ENCODE data around the gene AKAP8L.
"Not testable (repeated sequence)": the region's sequence is repeated elsewhere in the genome, so short reads cannot be mapped to it uniquely, and the experiment has no call there.

Gene AKAP8L

DNA sequence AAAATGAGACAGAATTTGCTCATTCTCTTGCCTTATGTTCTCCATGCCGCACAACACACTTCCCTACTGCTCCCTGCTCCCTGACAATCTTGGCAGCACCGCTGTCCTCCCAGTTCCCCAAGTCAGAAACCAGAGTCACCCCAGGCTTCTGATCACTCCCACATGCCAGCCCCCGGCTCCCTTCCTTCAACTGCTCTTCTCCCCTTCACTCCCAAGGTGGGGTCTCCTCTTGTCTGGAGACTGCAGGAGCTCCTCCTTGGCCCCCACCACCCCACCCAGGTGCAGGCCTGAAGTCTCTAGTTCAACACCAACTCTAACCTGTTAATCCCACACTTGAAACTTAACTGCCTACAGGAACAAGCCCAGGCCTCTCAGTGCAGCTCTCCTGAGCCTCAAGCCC lies 22.4 kb downstream of the AKAP8L start:
- no peak for DNase-seq (ENCODE audit: low read depth)
- no peak overlapping the region for H3K4me3 ChIP-seq (ENCODE audit: low read depth, low read length)
- TF ChIP-seq, protein P1, sequence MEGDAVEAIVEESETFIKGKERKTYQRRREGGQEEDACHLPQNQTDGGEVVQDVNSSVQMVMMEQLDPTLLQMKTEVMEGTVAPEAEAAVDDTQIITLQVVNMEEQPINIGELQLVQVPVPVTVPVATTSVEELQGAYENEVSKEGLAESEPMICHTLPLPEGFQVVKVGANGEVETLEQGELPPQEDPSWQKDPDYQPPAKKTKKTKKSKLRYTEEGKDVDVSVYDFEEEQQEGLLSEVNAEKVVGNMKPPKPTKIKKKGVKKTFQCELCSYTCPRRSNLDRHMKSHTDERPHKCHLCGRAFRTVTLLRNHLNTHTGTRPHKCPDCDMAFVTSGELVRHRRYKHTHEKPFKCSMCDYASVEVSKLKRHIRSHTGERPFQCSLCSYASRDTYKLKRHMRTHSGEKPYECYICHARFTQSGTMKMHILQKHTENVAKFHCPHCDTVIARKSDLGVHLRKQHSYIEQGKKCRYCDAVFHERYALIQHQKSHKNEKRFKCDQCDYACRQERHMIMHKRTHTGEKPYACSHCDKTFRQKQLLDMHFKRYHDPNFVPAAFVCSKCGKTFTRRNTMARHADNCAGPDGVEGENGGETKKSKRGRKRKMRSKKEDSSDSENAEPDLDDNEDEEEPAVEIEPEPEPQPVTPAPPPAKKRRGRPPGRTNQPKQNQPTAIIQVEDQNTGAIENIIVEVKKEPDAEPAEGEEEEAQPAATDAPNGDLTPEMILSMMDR (IDR thresholded peaks at IDR 0.05; ENCODE audit: insufficient read depth, low read depth, low read length, missing control alignments), result no peak

DNA sequence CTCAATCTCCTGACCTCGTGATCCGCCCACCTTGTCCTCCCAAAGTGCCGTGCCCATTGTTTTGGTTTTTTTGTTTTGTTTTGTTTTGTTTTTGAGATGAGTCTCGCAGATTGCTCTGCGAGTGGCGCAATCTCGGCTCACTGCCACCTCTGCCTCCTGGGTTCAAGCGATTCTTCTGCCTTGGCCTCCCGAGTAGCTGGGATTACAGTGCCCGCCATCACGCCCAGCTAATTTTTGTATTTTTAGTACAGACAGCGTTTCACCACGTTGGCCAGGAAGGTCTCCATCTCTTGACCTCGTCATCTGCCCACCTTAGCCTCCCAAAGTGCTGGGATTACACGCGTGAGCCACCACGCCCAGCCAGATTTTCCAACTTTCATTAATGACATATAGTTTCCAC lies 23.5 kb downstream of the AKAP8L start:
- DNase-seq (ENCODE audit: low read depth); H3K4me3 ChIP-seq (ENCODE audit: low read depth, low read length): not testable (repeated sequence)

DNA sequence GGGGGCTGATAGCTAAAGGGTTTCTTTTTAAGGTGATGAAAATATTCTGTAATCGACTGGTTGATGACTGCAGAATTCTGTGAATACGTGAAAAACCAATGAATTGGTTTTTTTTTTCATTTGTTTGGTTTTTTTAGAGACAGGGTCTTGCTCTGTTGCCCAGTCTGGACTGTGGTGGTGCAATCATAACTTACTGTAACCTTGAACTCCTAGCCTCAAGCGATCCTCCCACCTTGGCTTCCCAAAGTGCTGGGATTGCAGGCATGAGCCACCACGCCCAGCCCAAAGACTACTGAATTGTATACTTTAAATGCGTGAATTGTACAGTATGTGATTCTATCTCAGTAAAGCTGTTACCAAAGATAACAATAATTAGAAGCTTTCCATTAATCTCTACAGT lies 24.4 kb downstream of the AKAP8L start:
- no peak for DNase-seq (ENCODE audit: low read depth)
- TF ChIP-seq, protein P1 (IDR thresholded peaks at IDR 0.05; ENCODE audit: insufficient read depth, low read depth, low read length, missing control alignments), result no peak
- H3K4me3 ChIP-seq (ENCODE audit: low read depth, low read length), result no peak overlapping the region

DNA sequence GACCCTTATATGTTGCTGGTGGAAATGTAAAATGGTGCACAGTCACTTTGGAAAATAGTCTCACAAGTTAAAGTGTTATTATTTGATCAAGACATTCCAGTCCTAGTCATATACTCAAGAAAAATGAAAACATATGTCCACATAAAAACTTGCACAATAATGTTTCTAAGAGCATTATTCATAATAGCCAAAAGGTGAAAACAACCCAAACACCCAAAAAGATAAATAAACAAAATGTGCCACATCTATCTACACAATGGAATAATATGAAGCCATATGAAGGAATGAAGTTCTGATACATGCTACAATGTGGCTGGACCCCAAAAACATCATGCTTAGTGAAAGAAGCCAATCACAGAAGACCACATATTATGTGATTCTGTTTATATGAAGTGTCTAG lies 24.8 kb downstream of the AKAP8L start:
- no peak overlapping the region for H3K4me3 ChIP-seq (ENCODE audit: low read depth, low read length)
- DNase-seq (ENCODE audit: low read depth), result no peak
- TF ChIP-seq, protein P1 (IDR thresholded peaks at IDR 0.05; ENCODE audit: insufficient read depth, low read depth, low read length, missing control alignments), result no peak

DNA sequence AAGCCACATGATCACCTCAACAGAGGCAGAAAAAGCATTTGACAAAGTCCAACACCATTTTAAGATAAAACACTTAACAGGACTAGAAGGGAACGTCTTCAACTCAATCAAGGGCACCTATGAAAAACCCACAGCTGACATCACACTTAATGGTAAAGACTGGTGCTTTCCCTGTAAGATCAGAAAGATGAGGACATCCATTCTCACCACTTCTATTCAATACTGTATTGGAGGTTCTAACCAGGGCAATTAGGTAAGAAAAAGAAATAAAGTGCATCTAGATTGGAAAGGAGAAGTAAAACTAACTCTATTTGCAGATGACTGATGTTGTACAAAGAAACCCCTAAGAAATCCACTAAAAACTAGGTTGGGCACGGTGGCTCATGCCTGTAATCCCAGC lies 28.0 kb downstream of the AKAP8L start:
- DNase-seq (ENCODE audit: low read depth), result no peak
- TF ChIP-seq, protein P1 (IDR thresholded peaks at IDR 0.05; ENCODE audit: insufficient read depth, low read depth, low read length, missing control alignments), result no peak
- H3K4me3 ChIP-seq (ENCODE audit: low read depth, low read length), result no peak overlapping the region

DNA sequence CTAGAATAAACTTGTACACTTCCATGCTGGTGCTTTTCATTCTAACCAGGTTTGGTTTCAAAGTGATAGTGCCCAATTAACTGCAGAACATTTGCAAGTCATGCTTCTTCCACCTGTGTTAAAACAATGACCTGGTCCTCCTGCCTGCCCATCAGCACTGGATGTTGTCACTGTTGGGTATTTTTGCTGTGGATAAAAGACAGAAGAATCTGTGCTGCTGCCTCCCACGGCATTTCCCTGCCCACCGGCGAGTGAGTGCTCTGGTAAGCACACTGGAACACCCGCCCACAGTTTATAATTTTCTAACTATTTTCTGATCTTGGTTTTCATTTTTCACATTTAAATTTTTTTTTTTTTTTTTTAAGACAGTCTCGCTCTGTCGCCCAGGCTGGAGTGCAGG lies 36.9 kb downstream of the AKAP8L start:
- DNase-seq (ENCODE audit: low read depth), result no peak
- TF ChIP-seq, protein P1 (IDR thresholded peaks at IDR 0.05; ENCODE audit: insufficient read depth, low read depth, low read length, missing control alignments), result no peak
- no peak overlapping the region for H3K4me3 ChIP-seq (ENCODE audit: low read depth, low read length)

DNA sequence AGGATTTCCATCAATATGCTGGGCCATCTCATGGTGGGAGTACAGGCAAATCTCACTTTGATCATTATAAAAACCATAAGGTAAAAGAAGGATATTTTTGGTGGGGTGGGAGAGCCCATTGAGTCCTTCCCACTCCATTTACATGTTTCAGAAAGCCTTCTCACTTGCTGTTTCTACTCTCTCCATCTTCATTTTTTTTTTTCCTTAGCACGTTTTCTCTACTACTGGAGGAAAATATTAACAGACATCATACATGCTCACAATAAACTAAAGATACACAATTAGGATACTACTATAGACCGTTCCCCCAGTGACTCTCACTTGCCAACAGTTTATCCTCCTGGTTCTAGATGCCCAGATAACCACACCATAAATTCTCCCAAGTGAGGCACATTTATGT lies 37.4 kb downstream of the AKAP8L start:
- TF ChIP-seq, protein P1 (IDR thresholded peaks at IDR 0.05; ENCODE audit: insufficient read depth, low read depth, low read length, missing control alignments), result no peak
- H3K4me3 ChIP-seq (ENCODE audit: low read depth, low read length), result no peak overlapping the region
- DNase-seq (ENCODE audit: low read depth), result no peak

Data from GM12865 (cell line).